Anterior cingulate cortex (tissue), 58 donors: ENCODE results near the gene PATZ1.
A peak's percentile ranks its signal among the peaks of the same experiment; 100 is the strongest.
"Not testable (repeated sequence)": the region's sequence is repeated elsewhere in the genome, so short reads cannot be mapped to it uniquely, and the experiment has no call there.

ENCODE experiments used
- DNase-seq, 58 donors: peaks; one replicate each; lab custom pipeline; 2025; lab: John Stamatoyannopoulos, UW

Gene PATZ1

DNA sequence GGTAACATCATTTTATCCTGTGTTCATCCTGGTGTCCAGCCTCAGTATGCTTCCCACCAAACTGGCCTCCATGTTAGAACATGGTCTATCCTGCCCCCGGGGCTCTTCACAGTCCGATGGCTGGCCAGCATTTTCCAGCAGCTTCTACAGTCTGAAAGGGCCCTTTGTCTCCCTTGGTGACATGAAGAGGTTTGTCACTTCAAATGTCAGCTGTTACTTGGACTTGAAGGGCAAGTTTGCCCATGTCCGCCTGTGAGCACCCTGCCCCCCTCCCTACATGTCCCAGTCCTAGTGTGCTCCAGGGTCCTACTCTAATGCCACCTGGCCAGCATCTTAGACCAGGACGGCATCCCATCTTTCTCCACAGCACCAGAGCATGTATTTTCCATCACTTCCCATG is 24.7 kb downstream of the PATZ1 start:
- DNase-seq: peak in 12 of 58 donors; percentile 6 to 48 (median 18)

DNA sequence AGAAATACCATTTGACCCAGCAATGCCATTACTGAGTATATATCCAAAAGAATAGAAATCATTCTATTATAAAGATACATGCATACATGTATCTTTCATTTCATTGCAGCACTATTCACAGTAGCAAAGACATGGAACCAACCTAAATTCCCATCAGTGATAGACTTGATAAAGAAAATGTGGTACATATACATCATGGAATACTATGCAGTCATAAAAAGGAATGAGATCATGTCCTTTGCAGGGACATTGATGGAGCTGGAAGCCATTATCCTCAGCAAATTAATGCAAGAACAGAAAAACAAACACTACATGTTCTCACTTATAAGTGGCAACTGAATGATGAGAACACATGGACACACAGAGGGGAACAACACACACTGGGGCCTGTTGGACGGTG is 31.9 kb downstream of the PATZ1 start:
- DNase-seq: not testable (repeated sequence)

DNA sequence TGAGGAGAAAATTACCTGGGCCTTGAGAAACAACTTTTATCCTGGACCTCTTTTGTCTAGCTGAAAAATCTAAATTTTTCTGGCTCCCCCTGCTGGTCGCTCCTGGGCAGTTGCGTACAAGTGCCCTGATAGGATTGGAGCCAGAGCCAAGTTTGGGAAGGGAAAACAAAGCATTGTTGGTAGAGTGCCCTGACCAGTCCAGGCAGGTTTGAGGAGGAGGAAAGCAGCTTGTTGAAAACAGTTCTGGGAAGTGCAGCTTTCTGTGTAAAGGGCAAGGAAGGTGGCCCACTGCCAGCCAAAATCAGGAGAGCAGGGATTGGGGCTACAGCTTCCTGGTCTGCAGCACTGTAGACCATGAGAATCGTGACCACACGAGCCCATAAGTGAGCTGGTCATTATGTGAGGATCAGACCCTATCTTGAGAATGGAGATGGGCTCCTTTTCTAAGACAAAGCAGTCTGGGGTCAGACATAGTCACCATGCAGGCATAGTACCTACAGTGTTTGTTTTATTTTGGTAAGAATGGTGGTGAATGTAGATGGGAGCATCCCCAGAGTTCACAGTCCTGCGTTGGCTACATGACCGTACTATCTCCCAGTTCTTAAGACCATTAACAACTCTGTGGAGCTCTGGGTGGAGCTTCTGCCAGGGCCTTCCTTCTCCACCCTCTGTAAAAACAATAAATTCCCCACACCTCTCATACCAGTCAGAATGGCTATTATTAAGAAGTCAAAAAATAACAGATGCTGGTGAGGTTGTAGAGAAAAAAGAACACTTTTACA is 32.6 kb downstream of the PATZ1 start:
- DNase-seq: peak in 44 of 58 donors; percentile 13 to 82 (median 47)

DNA sequence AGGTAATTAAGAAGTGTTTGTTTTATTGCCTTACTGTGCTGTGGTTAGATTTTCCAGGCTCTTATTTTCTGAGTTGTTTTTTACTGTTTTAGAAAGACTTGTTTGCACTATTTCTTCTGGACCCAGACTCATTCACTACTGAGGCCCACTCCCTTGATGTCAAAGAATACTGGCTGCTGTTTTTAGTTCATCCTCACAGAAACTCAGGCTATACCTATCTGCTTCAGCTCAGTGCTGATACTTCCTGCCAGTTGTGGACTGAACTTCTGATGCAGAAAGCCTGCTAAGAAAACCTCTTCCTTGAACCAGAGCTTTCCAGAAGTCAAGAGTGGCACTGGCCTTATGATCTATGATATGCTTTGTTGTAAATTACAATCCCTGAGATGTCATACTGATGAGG is 38.0 kb downstream of the PATZ1 start:
- DNase-seq: no peak

DNA sequence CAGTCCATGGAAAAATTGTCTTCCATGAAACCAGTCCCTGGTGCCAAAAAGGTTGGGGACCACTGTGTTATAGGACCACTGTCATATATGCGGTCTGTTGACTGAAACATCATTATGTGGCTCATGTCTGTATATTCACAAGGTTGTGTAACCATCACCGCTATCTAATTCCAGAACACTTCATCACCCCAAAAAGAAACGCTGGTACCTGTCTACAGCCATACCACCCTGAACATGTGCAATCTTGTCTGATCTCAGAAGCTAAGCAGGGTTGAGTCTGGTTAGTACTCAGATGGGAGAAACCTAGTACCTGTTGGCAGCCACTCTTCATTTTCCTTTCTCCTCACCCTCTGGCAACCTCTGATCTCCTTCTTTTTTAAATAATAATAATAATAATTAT is 41.0 kb downstream of the PATZ1 start:
- no peak for DNase-seq

DNA sequence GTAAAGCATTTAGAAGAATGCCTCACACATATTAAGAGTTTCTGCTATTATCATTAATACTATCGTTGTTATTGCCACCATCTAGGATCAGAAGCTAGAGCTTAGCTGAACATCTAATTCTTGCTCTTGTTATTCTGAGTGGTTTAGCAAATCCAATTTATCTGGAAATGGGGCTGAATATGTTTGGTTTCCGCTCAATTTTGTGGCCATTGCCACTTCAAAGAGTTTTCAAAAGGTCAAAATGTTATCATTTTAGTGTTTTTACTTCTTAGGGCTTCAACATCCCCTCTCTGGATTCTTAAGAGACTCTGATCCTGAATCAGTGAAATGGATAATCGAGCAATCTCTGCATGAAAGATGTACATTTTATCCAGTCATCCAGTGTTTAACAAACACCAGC is 43.6 kb downstream of the PATZ1 start:
- no peak for DNase-seq

DNA sequence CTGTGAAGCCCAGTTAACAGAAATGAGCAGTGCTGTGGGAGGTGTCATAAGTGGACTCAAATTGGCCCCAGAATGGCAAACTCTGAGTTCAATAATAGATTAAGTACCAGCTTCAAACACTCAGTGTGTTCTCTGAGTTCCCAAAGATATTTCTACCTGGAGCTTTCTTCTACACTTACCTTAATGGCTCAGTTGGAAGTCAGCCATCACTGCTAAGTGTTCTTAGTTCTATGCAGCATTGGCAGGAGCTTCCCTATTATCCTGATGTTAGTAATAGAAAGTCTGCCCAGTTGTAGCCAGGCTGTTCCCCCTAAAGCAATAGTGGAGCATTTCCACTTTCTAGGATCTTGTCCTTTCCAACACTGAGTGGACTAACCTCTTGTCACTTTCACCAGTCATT is 44.1 kb downstream of the PATZ1 start:
- no peak for DNase-seq

DNA sequence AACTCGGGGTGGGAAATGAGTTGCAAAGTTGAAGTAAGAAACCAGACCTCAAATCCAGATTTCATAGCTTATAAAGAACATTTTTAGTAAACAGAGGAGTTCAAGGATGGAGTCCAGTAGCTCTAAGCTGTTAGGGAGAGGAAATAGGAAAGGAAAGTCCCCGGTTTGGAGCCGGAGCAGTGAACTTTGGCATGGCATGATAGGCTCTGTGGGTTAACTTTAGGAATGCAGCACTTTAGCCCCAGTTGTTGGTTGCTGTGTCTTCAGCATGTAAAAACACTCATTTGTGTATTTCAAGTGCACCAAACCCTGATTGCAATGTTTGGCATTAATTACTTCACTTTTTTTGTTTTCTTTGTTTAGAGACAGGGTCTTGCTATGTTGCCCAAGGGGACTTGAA is 45.2 kb downstream of the PATZ1 start:
- DNase-seq: no peak

DNA sequence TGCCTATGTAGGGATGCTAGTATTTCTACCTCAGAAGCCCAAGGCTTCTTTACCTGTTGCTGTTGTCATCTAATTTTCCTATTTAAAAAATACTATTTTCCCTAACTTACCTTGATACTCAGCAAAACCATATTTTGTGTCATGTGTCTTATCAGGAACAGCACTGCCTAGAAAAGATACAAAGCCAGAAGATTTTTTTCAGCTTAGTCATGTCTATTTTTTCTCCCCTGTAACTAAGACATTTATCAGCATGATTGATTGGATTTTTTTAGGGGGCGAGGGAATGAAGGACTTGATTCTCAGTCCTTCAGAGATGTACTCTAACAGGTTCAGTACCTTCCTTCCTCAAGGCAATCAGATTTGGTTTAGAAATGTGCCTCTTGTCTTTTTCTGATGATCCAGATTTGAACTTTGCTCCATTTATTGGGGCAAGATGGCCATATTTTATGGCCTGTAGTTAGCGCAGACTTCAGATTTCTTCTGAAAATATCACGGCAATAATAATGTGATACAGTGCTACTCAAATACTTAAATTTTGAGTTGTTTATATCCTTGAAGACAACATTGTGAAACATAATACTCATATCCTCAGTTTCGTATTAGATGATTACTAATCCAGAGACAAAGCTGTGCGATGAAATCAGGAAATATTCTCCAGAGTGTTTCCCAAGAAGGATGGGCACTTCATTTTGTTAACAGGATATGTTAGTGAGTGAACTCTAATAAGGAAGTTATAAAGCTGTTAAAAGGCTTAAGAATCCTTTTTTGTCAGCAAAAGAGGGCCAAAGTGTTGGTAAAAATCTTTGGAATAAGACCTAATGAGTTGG is 50.1 kb downstream of the PATZ1 start:
- DNase-seq: no peak

DNA sequence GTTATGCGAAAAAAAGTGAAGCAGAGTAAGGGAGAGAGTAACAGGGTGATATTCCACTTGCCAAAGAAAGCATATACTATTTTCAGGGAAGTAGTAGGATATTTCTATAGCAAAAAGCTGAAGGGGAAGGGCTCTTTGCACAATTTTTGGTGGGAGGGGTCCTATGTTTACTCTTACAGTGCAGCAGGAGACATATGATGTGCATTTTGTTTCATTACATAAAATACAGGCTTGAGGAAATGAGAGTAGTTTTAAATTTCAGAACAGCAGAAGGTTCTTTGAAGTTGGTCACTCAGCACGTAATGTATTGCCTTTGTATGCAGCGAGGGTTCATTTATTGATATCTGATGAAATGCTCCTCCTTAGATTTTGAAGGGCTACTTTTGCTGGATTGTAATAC is 50.8 kb downstream of the PATZ1 start:
- DNase-seq: no peak

DNA sequence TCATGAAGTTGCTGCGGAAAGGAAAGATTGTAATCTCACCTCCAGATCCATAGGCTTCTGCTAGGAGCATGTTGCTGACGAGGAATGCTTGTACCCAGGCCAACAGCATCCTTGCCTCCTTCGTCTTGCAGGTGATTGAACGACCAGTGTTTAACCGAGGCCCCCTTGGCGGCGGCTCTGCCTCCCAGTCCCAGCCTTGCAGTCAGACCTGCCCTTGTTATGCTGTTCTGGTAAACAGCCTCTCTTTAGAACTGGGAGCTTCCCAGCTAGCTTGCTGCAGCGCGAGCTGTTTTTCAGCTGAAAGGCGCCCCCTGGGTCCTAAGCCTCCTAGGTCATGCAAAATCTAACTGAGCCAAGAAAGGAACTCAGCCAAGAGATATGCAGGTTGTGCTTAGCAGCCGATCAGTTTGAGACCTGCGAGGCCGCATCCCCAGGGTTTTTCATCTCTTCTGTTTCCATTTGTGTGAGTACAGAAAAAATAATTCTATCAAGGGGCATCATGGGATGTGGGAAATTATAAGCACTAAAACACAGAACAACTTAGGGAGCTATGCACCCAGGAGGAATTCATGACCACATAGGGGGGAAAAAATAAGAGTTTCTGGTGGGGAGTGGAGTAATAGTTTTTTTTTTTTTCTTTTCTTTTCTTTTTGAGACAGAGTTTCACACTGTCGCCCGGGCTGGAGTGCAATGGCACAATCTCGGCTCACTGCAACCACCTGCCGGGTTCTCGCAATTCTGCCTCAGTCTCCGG is 53.7 kb downstream of the PATZ1 start, which contains the start of gene PIK3IP1:
PIK3IP1 (minus strand) TSS at position 253 of the 754 bp plus-strand sequence; CDS start at position 109, 144 bp downstream.
- peak; percentile 25 to 95 (median 83) for DNase-seq

DNA sequence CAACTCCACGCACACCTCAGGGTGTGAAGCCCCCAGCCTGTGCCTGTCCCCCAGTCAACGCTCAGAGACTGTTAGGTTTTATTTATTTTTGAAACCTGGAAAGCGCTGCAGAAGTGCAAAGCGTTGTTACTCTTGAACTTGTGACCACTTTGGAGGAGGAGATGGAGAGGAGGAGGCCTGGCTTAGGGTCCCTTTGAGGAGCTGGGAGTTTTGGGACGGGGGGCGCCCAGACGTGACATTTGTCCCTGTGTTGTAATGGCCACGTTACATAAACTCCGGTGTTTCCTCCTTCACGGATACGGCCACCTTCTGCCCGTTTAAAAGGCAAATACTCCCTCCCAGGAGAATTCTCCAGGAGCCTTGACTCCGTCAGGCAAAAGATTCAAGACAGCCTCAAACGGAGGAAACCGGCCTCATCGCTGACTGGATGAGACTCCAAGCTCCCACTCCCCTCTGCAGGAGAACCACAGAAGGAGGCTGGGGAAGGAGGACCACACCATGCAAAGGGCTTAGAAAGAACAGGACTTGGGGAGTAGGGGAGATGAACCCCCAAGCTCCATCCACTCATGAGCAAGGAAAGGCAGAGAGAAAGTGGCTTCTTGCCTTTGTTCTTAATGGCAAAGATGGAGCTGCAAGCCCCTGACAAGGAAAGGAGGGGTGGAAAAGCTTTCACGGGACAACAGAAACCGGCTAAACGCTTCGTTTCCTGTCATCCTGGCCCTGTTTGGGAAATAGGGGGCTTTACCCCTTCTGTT is 54.5 kb downstream of the PATZ1 start:
- DNase-seq: peak in 27 of 58 donors; percentile 14 to 69 (median 48)

DNA sequence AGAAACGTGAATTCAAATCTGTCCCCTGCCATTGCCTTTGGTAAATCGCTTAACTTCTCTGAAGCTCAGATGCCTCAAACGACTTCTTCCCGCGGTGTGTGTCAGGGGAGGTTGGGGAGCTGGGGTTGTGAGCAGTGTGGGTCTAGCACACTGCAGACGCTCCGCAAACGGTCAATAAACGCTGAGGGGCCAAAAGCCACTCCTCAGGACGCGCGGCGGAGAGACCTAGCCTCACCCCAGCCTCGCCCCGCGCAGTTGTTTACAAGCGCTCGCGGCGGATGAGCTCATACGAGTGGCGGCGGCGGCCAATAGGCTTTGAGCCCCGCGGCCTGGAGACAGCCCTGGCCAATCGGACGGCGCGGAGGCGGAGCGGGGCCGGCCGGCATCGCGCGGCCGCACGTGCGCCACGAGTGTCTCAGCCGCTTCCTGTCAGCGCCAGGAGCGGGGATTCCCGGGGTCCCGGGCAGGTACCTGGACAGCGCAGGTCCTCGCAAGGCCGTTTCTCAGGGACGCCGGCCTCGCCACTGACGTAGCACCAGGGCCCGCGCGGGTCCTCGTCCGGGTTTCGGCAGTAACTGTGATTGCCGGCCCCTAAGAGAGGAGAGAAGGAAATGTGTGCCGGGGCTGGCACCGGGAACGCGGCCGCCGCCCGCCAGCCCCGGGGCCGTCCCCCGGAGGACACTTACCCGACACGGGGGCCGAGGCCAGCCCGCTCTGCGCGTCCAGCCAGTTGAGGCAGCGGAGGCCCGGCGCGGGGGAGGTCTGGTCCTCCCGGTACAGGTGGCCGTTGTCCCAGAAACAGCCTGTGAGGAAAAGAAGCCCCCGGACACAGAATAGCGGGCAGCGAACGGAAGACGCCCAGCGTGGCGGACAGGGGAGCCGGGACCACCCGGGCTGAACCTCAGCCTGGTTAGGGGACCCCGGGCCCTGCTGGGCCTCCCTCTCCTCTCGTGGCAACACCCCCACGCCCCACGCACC is 55.4 kb downstream of the PATZ1 start:
- DNase-seq: peak; percentile 48 to 97 (median 91)

DNA sequence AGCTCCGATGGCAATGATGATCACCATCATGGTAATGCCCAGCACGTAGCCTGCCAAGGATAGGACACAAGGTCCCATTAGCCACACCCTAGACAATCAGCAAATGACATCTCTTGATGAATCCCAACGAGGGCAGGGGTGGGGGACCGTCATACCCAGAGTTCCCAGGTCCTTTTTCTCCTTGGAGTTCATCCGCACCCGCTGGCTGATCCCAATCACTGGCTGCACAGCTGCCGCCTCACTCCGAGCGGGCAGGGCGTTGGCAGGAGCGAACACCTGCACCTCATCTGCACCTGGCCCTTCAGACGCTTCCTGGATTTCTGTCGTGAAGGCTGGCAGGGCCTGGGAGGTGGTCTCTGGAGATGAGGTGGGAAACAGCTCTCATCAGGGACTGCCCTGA is 56.8 kb downstream of the PATZ1 start:
- no peak for DNase-seq

DNA sequence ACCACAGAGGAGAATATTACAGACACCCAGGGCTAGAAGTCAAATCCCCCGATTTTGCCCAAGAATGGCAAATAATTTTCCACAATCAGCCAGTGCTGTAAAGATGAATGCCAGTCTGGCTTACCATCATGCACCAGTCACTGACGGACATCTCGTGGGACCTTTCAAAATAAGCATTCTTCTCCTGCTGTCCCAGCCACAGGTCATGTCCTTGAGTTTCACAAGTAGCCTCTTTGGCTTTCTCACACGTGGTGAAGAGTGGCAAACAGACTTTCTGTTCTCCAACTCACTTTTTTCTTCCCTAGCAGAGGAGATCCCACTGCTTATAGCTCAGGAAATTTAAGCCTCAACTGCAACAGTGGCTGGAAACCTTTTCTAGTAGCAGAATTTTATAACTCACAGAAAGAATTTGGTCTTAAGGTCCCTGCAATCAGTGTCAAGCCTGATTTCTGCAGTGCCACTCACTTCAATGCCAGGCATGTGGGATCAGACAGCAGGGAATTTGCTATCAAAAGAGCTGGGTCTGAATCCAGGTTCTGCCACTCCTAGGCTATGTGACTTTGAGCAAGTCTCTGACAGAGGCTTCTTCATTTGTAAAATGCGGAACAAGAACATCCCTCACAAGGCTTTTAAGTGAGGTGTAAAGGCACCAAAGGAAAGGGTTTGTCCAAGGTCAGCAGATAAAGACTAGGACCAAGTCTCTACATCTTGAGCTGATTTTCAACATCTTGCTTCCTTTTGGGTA is 57.5 kb downstream of the PATZ1 start:
- no peak for DNase-seq

DNA sequence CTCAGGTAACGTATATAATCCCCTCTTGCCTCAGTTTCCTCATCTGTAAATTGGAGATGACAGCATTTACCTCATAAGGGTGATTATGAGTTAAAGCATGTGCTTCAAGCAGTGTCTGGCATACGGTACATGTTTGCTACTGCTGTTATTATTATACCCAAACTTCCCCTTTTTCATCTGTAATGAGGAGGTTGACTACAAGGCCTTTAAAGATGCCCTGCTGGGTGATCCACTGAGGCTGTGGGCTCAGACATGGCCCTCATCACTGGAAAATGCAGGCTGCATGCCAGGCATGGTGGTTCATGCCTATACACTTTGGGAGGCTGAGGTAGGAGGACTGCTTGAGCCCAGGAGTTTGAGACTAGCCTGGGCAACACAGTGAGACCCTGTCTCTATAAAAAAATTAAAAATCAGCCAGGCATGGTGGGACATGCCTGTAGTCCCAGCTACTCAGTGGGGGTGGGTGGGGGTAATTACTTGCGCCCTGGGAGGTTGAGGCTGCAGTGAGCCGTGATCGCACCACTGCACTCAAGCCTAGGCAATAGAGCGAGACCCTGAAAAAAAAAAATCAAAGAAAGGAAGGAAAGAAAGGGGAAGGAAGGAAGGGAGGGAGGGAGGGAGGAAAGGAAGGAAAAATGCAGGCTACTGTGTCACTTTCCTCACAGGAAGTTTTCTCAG is 58.2 kb downstream of the PATZ1 start:
- no peak for DNase-seq
